Transverse colon (tissue), 4 donors: ENCODE data around the gene GEMIN2. TPM values are rescaled to one million over a fixed set of nuclear protein-coding genes. Genes with fewer than 3 reads are reported as not detected.
"Not testable (repeated sequence)": the region's sequence is repeated elsewhere in the genome, so short reads cannot be mapped to it uniquely, and the experiment has no call there.

Source experiments
- DNase-seq: peaks from one replicate; pipeline ENCODE4 v3.0.0-alpha.2; 2019
- H3K27ac ChIP-seq, 4 donors: fragments of 200-600 bp; sonication (generic); 2 replicates each; pipeline ENCODE4 v1.5.1; 2016 to 2018; ENCODE audit warnings: inconsistent platforms in 4 of 4
- H3K27me3 ChIP-seq: fragments of 200-600 bp; sonication (generic); 2 replicates; pipeline ENCODE4 v1.5.1; 2017; ENCODE audit warnings: inconsistent platforms
- H3K36me3 ChIP-seq, 4 donors: fragments of 200-600 bp; sonication (generic); 2 replicates each; pipeline ENCODE4 v1.5.1; 2017 to 2019; ENCODE audit warnings: inconsistent platforms in 4 of 4
- H3K4me1 ChIP-seq, 4 donors: fragments of 200-600 bp; sonication (generic); 2 replicates each; pipeline ENCODE4 v1.5.1; 2017 to 2020; ENCODE audit warnings: inconsistent platforms in 4 of 4
- H3K4me3 ChIP-seq, 4 donors: fragments of 200-600 bp; sonication (generic); 1 replicate in 1 of 4; 2 replicates in 3 of 4; pipeline versions ENCODE4 v1.5.1 to v1.6.1; 2017 to 2019; ENCODE audit warnings: inconsistent platforms in 4 of 4
- H3K9me3 ChIP-seq, 2 donors: fragments of 200-600 bp; sonication (generic); 2 replicates each; pipeline ENCODE4 v1.5.1; 2017 to 2019; ENCODE audit warnings: inconsistent platforms in 2 of 2
- EP300 ChIP-seq: sonication (generic); formaldehyde crosslinking; IDR thresholded peaks from one replicate; pipeline ENCODE4 v1.6.1; 2017; ENCODE audit warnings: antibody characterized with exemption, low read depth
- POLR2A ChIP-seq: fragments of 450-650 bp; IDR thresholded peaks from one replicate; pipeline ENCODE4 v1.6.1; 2016; ENCODE audit warnings: antibody characterized with exemption, mild to moderate bottlenecking, moderate library complexity
- POLR2AphosphoS5 ChIP-seq, 3 donors: sonication (generic); formaldehyde crosslinking; IDR thresholded peaks; one replicate each; pipeline ENCODE4 v1.6.1; 2016; ENCODE audit warnings: antibody characterized with exemption in 3 of 3
- WGBS, 2 donors: methylation state at CpG; one replicate each; pipeline ENCODE4 v1.1.5; 2018; ENCODE audit warnings: low coverage in 1 of 2; 5-methylcytosine and 5-hydroxymethylcytosine counted together
- in situ Hi-C, 4 donors: fragments of 200-750 bp; cut with MboI; loops; one replicate each; pipeline versions ENCODE4 v1.15.0 to v1.15.1; 2017; ENCODE audit warnings: low sequenced_read_pairs in 3 of 4, low pct_ligation_motif_present in 1 of 4, low pct_unique_long_range_greater_than_20kb in 1 of 4
- intact Hi-C: fragments of 100-400 bp; cut with DNase I; formaldehyde crosslinking; loops from one replicate; pipeline ENCODE4 v1.15.1; 2023; ENCODE audit warnings: low total_unique reads
- total RNA-seq, 4 donors: library from RNA; depleted of rRNA; stranded (reverse); fragments of >200 nt; gene quantifications; one replicate each; pipeline ENCODE4 v1.1.0, GENCODE V29; 2016
- TF ChIP-seq, protein P1 (sequence below), 5 experiments: fragments of 200-600 bp in 3 of 5; fragments of 450-650 bp in 2 of 5; sonication (generic) in 3 of 5; IDR thresholded peaks; 1 replicate in 2 of 5; 2 replicates in 3 of 5; pipeline ENCODE4 v1.5.1; 2016 to 2017; ENCODE audit warnings: antibody characterized with exemption in 5 of 5, inconsistent platforms in 3 of 5, mild to moderate bottlenecking in 2 of 5, moderate library complexity in 1 of 5

The GEMIN2 gene
- total RNA-seq, 4 donors from 2014 or later, result 11.5 to 75.0 (median 20.0) TPM; not detected in 1

DNA sequence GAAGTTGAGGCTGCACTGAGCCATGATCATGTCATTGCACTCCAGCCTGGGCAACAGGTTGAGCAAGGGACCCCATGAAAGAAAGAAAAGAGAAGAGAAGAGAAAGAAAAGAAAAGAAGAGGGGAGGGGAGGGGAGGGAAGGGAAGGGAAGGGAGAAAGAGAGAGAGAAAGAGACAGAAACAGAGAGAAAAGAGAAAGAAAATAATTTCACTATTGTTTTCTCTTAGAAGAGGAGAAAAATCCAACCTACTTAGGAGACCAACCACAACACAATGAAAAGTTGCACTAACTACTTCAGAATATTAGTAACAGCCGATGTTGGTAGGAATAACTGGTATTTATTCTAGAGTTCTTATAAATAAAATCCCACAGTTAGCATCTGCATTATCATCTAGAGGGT is 46.4 kb downstream of the GEMIN2 start:
- WGBS, 2 donors, result 100% methylated on average over 1 of the region's 1 CpG
- TF ChIP-seq POLR2A (no peak), POLR2AphosphoS5 (IDR thresholded peaks at IDR 0.05) (no peak), EP300 (no peak)
- TF ChIP-seq, protein P1, sequence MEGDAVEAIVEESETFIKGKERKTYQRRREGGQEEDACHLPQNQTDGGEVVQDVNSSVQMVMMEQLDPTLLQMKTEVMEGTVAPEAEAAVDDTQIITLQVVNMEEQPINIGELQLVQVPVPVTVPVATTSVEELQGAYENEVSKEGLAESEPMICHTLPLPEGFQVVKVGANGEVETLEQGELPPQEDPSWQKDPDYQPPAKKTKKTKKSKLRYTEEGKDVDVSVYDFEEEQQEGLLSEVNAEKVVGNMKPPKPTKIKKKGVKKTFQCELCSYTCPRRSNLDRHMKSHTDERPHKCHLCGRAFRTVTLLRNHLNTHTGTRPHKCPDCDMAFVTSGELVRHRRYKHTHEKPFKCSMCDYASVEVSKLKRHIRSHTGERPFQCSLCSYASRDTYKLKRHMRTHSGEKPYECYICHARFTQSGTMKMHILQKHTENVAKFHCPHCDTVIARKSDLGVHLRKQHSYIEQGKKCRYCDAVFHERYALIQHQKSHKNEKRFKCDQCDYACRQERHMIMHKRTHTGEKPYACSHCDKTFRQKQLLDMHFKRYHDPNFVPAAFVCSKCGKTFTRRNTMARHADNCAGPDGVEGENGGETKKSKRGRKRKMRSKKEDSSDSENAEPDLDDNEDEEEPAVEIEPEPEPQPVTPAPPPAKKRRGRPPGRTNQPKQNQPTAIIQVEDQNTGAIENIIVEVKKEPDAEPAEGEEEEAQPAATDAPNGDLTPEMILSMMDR (IDR thresholded peaks at IDR 0.05), result no peak
- in situ Hi-C loops, result no loop called here
- no peaks in the 10 kb centered on the region for H3K4me1 ChIP-seq
- no peak overlapping the region for H3K4me3 ChIP-seq
- intact Hi-C loops, result no loop called here
- no peak for DNase-seq
- no peak overlapping the region for H3K27ac ChIP-seq
- H3K27me3 ChIP-seq, result no peaks in the 10 kb centered on the region
- peaks cover 0 to 35% (median 11%) of the 10 kb centered on the region in 4 donors for H3K36me3 ChIP-seq
- H3K9me3 ChIP-seq, result no peaks in the 10 kb centered on the region

DNA sequence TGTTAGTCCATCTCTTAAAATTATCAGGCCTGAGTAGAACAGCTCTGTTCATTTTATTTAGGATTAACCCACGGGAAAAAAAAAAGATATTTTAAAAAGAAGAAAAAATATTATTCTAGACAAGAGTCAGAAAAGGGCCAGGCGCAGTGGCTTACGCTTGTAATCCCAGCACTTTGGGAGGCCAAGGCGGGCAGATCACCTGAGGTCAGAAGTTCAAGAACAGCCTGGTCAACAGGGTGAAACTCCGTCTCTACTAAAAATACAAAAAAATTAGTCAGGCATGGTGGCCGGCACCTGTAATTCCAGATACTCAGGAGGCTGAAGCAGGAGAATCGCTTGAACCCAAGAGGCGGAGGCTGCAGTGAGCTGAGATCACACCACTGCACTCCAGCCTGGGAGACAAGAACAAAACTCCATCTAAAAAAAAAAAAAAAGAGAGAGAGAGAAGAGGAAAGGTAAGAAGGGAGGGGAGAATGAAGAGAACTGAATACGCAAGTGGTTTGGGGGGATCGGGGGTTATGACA is 53.7 kb downstream of the GEMIN2 start:
- H3K9me3 ChIP-seq, H3K27me3 ChIP-seq, intact Hi-C loops, DNase-seq, H3K36me3 ChIP-seq, H3K27ac ChIP-seq, in situ Hi-C loops: not testable (repeated sequence)
- peak overlapping the region in 1 of 4 donors; percentile 91 for H3K4me3 ChIP-seq
- peaks cover 15 to 34% (median 18%) of the 10 kb centered on the region in 4 donors for H3K4me1 ChIP-seq
- WGBS, 2 donors, result 90 to 95% methylated on average over 7 to 10 of the region's 10 CpGs

DNA sequence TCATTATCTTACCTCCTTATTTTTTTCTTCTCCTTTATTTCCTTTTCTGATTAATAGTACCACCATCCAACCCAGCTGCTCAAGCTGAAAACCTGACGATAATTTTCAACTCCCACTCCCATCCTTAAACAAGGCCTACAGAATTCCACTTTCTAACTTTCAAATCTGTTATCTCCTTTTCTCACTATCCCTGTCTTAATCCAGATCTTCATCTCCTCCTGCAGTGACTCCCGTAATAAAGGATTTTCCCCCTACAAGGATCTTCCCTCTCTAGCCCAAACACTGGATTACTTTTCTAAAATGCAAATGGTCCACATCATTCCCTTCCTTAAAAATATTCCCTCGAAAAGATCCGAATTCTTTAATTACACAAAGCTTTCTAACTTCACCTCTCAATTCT is 54.5 kb downstream of the GEMIN2 start:
- no peak for DNase-seq
- no peaks in the 10 kb centered on the region for H3K9me3 ChIP-seq
- in situ Hi-C loops (no loop called here), intact Hi-C loops (no loop called here)
- H3K27ac ChIP-seq, result no peak overlapping the region
- H3K27me3 ChIP-seq, result no peaks in the 10 kb centered on the region
- H3K36me3 ChIP-seq, result no peaks in the 10 kb centered on the region
- peaks cover 15 to 34% (median 18%) of the 10 kb centered on the region in 4 donors for H3K4me1 ChIP-seq
- 59 to 77% methylated on average over 4 of the region's 4 CpGs for WGBS, 2 donors
- peak overlapping the region in 1 of 4 donors; percentile 91 for H3K4me3 ChIP-seq
- TF ChIP-seq, protein P1 (IDR thresholded peaks at IDR 0.05), result no peak
- TF ChIP-seq POLR2AphosphoS5 (IDR thresholded peaks at IDR 0.05) (no peak), EP300 (no peak), POLR2A (no peak)

DNA sequence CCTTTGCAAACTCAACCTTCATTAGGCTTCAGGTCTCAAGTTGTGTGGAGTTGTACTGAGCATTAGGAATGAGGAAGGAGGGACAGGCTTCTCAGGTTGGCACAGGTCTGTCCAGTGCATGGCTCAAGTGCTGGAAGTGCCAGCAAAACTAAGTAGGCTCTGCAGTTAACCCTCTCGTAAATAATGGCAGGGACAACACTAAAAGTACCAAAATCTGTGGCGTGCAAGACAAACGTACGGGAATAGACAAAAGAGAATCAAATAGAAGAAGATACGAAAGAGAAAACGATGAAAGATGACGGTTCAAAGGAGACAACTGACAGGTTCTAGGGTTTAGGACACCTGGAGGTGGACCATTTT is 55.4 kb downstream of the GEMIN2 start:
- no peaks in the 10 kb centered on the region for H3K9me3 ChIP-seq
- peak overlapping the region; percentile 94 to 99 (median 96) for H3K27ac ChIP-seq
- H3K4me1 ChIP-seq, result peaks cover 15 to 41% (median 18%) of the 10 kb centered on the region in 4 donors
- no peaks in the 10 kb centered on the region for H3K36me3 ChIP-seq
- WGBS, 2 donors, result 0 to 2% methylated on average over 7 of the region's 7 CpGs
- in situ Hi-C loops (no loop called here), intact Hi-C loops (no loop called here)
- TF ChIP-seq, protein P1 (IDR thresholded peaks at IDR 0.05), result no peak
- TF ChIP-seq POLR2AphosphoS5 (IDR thresholded peaks at IDR 0.05) (no peak), EP300 (no peak), POLR2A (no peak)
- DNase-seq, result no peak
- H3K27me3 ChIP-seq, result no peaks in the 10 kb centered on the region
- H3K4me3 ChIP-seq, result peak overlapping the region; percentile 60 to 91 (median 76)

DNA sequence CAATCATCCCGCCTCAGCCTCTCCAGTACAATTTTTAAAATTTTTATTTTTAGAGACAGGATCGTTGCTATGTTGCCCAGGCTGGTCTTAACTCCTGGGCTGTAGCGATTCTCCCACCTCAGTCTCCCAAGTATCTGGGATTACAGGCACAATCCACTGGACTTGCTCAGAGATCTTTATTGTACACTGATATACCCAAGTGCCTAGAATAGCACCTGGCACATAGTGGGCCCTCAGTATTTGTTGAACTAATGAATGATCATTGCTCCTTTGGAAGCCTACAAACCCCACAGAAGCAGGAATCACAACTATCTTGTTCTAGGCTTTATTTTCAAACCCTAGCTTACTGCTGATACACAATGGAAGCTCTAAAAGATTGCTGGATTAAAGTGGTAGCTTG is 59.1 kb downstream of the GEMIN2 start:
- WGBS, 2 donors, result 91 to 93% methylated on average over 2 to 3 of the region's 3 CpGs
- H3K27ac ChIP-seq, result peak overlapping the region in 1 of 4 donors; percentile 98
- in situ Hi-C loops, result loop anchor here in 2 of 4 donors (10.0 kb wide), 3 partner anchors 58 to 262 kb away; partner anchors contain the start of genes FBXO33 (in 1 of the 2), GEMIN2 (in 1 of the 2) and SEC23A (in 1 of the 2)

More for the DNA sequence above, 59.1 kb downstream of the GEMIN2 start:
- no peak for DNase-seq
- intact Hi-C loops, result no loop called here
- Histone ChIP-seq H3K9me3 (no peaks in the 10 kb centered on the region), H3K4me1 (peaks cover 21 to 36% (median 28%) of the 10 kb centered on the region in 4 donors), H3K36me3 (peaks cover 0 to 19% (median 8%) of the 10 kb centered on the region in 4 donors), H3K4me3 (no peak overlapping the region), H3K27me3 (no peaks in the 10 kb centered on the region)
- no peak for TF ChIP-seq POLR2A
- no peak for TF ChIP-seq POLR2AphosphoS5 (IDR thresholded peaks at IDR 0.05)
- TF ChIP-seq, protein P1 (IDR thresholded peaks at IDR 0.05), result no peak
- no peak for TF ChIP-seq EP300
